Mesenteric fat pad (tissue), 1 donor: ENCODE measurements around the gene DRAXIN. TPM values are rescaled to one million over a fixed set of nuclear protein-coding genes. Genes with fewer than 3 reads are reported as not detected.
"Not testable (repeated sequence)": the region's sequence is repeated elsewhere in the genome, so short reads cannot be mapped to it uniquely, and the experiment has no call there.

Source experiments
- DNase-seq: peaks from one replicate; pipeline ENCODE4 v3.0.0-alpha.2; 2020; ENCODE audit warnings: low spot score
- long read RNA-seq: library from polyadenylated mRNA; unstranded; transcript quantifications from one replicate; pipeline ENCODE4 v2.0.0, GENCODE V29; 2020
- total RNA-seq: library from RNA; stranded (reverse); fragmentation: NEBNext Ultra II Directional; extraction: Animal tissue kit (Norgen Biotek cat#: 25700); gene quantifications from one replicate; pipeline ENCODE4 v1.2.1, GENCODE V29; 2021
- donor health status: DM: yes; HTN: yes; CAD: no.

The DRAXIN gene
- total RNA-seq: not detected
- long read RNA-seq: 0 reads

DNA sequence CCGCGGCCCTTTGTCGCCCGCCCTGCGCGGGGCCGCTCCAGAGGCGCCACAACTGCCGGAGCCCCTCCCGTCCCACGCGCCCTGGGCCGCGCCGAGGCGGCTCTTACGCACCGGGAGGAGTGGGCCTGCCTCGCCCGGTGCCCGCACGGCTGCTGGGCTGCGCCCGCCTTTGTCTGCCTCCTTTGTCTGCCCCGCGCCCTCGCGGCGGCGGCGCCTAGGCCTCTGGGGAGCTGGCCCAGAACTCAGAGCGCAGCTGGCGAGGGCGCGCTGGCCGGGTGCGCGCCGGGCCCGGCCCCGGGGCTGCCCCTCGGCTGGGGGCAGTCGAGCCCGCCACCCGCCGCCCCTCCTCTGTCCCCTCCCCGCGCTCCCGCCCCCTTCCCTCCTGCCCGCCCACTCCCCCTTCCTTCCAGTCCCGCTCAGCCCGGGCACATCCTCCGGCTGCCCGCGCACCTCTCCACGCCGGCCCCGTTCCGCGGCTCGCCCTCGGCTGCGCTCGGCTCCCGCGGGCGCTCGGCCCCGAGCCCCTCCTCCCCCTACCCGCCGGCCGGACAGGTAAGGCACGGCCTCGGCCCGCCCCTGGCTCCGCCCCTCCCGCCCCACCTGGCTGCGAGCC is at the start of gene DRAXIN:
TSS of gene DRAXIN (plus strand) at position 409 of the 613 bp plus-strand sequence. CDS start 14,549 bp downstream, outside the sequence.
- DNase-seq: no peak

DNA sequence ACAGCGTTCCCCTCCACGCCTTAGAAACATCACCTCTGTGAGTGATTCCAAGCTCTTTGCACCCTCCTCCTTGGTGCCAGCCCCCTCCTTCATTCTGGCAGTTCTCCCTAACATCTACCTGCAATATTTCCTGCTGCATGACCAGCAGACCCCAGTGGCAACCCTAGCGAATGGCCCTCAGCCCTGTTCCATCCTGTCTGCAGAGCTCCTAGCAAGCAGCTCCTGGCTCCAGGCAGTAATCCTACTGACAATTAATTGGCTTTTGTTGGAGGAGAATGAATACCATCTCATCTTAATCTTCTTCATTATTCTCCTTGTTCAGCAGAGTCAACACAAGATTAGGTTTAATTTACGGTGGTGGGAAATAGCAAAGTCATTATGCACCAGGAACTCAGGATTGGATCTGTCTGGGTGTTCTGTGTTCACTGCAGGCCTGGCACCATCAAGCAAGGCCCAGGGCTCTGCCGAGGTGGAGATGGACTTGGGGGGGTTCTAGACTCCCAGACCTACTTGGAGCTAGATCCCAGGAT is 49.7 kb upstream of the DRAXIN start:
- DNase-seq: no peak

GRCh38 chr1:11642418-11643017 is 49.0 kb upstream of the DRAXIN start:
- DNase-seq: not testable (repeated sequence)

DNA sequence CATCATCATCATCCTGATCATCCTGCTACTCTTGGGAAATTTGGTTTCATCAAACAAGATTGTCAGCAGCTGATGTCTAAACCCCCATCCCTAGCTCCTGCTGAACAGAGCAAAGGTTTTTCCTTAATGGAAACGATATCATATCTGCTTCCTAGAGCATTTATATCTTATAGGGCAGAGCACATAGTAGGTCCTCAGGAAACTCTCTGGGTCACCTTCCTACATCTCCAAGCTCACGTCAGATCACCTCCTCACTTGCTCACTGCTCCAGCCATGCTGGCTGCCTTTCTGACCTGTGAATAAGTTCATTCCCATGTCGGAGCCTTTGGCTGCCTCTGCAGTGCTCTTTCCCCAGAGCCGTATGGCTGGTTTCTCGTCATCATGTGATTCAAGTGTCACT is 47.7 kb upstream of the DRAXIN start:
- DNase-seq: no peak

GRCh38 chr1:11645270-11645669 is 46.2 kb upstream of the DRAXIN start:
- no peak for DNase-seq

- DNase-seq: no peak
These were observed 45.7 kb upstream of the DRAXIN start for GRCh38 chr1:11645670-11646265.

DNA sequence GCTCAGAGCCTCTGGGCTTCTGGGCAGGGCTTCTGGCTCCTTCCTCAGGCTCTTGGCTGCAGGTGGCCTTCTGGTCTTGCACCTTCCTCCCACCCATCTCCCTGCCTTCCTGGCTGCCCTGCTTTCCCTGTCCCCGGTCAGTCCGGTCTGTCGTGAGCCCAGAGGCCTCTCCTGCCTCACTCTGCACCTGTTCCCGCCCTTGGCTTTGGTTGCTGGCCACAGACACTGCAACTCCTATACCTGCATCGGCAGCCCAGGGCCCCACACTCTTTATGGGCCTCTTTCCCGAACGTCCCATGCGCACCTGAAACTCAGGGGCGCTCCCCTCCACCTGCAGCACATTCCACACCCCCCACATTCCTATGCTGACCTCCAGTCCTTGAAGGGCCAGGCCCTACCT is 45.2 kb upstream of the DRAXIN start:
- DNase-seq: no peak

- DNase-seq: no peak
These were observed 44.2 kb upstream of the DRAXIN start for GRCh38 chr1:11647333-11647732.

DNA sequence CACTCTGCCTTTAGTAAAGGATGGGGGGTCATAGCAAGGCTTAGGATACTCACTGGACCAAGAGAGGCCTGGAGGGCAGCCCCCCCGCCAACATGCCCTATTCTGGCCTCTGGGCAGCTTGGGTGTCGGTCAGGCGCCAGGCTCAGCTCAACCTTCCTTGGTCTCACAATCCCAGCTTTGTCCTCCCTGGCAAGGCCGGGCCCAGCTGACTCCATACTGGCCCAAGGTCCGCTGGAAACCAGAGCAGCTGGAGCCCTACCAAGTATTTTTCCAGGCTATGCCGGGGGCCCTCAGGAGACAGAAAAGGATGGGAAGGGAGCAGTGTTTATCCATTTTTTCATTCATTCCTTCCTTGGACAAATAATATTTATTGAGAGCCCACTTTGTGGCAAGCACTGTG is 43.5 kb upstream of the DRAXIN start:
- DNase-seq: no peak

- DNase-seq: no peak
These were observed 42.8 kb upstream of the DRAXIN start for GRCh38 chr1:11648732-11649158.

DNA sequence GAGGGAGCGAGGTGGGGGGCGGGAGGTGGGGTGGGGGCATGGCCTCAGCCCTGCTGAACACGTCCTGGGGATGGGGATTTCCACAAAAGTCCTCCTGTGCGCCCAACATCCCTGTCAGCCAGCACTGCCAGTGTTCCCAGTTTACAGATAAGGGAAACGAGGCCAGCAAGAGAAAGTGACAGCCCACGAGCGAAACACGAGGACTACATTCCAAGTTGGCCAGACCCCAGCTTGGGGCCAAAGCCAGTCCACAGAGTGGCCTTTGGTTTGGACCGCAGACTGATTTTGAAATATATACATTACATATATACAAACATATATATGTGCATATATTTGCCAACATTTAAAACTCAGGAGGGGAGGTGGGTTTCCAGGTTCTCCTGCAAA is 42.3 kb upstream of the DRAXIN start:
- no peak for DNase-seq

GRCh38 chr1:11649624-11650330 is 41.7 kb upstream of the DRAXIN start:
- DNase-seq: no peak

DNA sequence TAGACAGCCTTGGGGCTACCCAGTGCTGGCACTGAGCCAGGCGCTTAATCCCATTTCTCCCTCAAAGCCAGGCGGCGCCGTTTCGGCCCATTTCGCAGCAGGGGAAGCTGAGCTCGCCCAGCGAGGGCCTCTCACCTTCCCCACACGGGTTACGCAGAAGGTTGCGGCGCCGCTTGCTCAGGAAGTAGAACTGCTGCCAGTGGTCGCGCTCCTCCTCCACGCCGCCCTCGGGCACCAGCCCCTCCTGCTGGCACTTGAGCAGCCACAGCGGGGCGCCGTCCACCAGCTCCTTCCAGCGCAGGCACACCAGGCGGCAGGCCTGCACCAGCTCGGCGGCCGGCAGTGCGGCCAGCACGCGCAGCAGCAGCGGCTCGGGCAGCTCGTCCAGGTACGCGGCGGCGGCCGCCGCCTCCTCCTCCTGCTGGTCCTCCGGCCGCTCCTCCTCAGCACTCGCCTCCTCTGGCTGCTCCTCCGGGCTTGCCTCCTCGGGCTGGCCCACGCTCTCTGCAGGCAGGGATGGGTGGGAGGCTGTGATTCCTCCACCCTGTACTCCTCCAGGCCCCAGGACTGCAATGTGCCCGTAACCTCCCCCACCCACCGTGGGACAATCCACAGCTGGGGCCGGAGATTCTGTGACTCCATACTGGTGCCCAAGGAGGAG is 41.0 kb upstream of the DRAXIN start:
- DNase-seq: no peak

- no peak for DNase-seq
These were observed 40.5 kb upstream of the DRAXIN start for GRCh38 chr1:11651017-11651416.

GRCh38 chr1:11652203-11652780 is 39.2 kb upstream of the DRAXIN start:
- DNase-seq: no peak

GRCh38 chr1:11653101-11653860 is 38.2 kb upstream of the DRAXIN start:
- no peak for DNase-seq

DNA sequence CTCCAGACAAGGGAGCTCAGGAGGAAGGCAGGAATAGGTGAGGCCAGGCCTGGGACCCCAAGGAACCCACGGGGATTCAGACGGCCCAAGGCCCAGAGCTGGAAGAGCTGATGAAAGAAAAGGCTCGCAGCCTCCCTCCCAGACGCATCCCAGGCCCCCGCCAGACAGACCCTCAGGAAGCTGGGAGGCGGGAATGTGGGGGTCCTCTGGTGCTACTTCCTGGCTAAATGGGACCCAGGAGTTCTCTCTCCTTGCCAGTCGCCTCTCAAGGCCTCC is 37.7 kb upstream of the DRAXIN start:
- DNase-seq: no peak

GRCh38 chr1:11654137-11654938 is 37.2 kb upstream of the DRAXIN start, which contains the start of the genes FBXO2 and FBXO44:
Gene FBXO2, minus strand, starts transcription at chr1:11654429. Its CDS starts 89 bp downstream, at chr1:11654340.
Gene FBXO44, plus strand, starts transcription at chr1:11654877. Its CDS starts 959 bp downstream, at chr1:11655836.
- no peak for DNase-seq
